A549 (cell line): ENCODE measurements around the gene FBXO41. TPM values are rescaled to one million over a fixed set of nuclear protein-coding genes. Genes with fewer than 3 reads are reported as not detected.

Source experiments
- ATAC-seq, 2 experiments: fragments of 200-7000 bp in 1 of 2; fragments of >200 bp in 1 of 2; cut with Nextera tagmentation in 1 of 2; cut with Tn5 transposase in 1 of 2; 3 replicates each; pipeline versions ENCODE4 v1.8.0 to v1.9.1; 2018 to 2020; ENCODE audit warnings: mild to moderate bottlenecking in 1 of 2, moderate library complexity in 1 of 2
- CTCF ChIA-PET: fragments of 300-600 bp; sonication (Branson Sonifier 250); formaldehyde crosslinking; extraction: SDS; loops from one replicate; lab custom pipeline; 2021; ENCODE audit warnings: antibody characterized with exemption, inconsistent platforms; lab: Yijun Ruan, JAX
- POLR2A ChIA-PET: fragments of 350-600 bp; formaldehyde crosslinking; extraction: SDS; loops from one replicate; lab custom pipeline; 2021; ENCODE audit warnings: antibody characterized with exemption, inconsistent platforms; lab: Yijun Ruan, JAX
- DNase-seq, 2 experiments: peaks; one replicate each; pipeline versions ENCODE4 v3.0.0 to v3.0.0-alpha.2; 2011 to 2016; ENCODE audit warnings: low read depth in 1 of 2, low spot score in 1 of 2
- FAIRE-seq: peaks from 2 replicates; lab custom pipeline; 2011; peaks lifted over from hg19 to GRCh38; lab: Jason Lieb, UNC
- H3K27ac ChIP-seq, 2 experiments: fragments of >200 bp; sonication (Bioruptor Twin); formaldehyde crosslinking; 3 replicates each; pipeline ENCODE4 v1.5.1; 2016 to 2017
- H3K4me1 ChIP-seq: fragments of >200 bp; sonication (Bioruptor Twin); formaldehyde crosslinking; 3 replicates; pipeline ENCODE4 v1.6.1; 2016
- H3K4me2 ChIP-seq: fragments of >200 bp; sonication (Bioruptor Twin); formaldehyde crosslinking; 3 replicates; pipeline ENCODE4 v1.6.1; 2016
- H3K4me3 ChIP-seq: fragments of >200 bp; sonication (Bioruptor Twin); formaldehyde crosslinking; 3 replicates; pipeline ENCODE4 v1.5.1; 2016
- H3K9me3 ChIP-seq: fragments of >200 bp; sonication (Bioruptor Twin); formaldehyde crosslinking; 3 replicates; pipeline ENCODE4 v1.6.1; 2016
- CHD4 ChIP-seq: fragments of 200-600 bp; sonication (generic); IDR thresholded peaks from 2 replicates; pipeline ENCODE4 v1.6.1; 2016; ENCODE audit warnings: antibody characterized with exemption, mild to moderate bottlenecking, borderline replicate concordance
- CTCF ChIP-seq: fragments of >200 bp; sonication (Bioruptor Twin); formaldehyde crosslinking; IDR thresholded peaks from 3 replicates; pipeline ENCODE4 v1.5.1; 2016
- E2F6 ChIP-seq: IDR thresholded peaks from 2 replicates; pipeline ENCODE4 v1.6.1; 2012; ENCODE audit warnings: low read depth, borderline replicate concordance
- EHF ChIP-seq: fragments of 250-450 bp; sonication (Bioruptor Pico); IDR thresholded peaks from 2 replicates; pipeline ENCODE4 v1.5.0; 2020; ENCODE audit warnings: mild to moderate bottlenecking
- EP300 ChIP-seq, 2 experiments: fragments of >200 bp; sonication (Bioruptor Twin); formaldehyde crosslinking; IDR thresholded peaks; 2 replicates in 1 of 2; 3 replicates in 1 of 2; pipeline ENCODE4 v1.6.1; 2016 to 2017
- ESRRA ChIP-seq: fragments of 150-350 bp; IDR thresholded peaks from 2 replicates; pipeline ENCODE4 v1.6.1; 2014; ENCODE audit warnings: mild to moderate bottlenecking, low read length, borderline replicate concordance
- HDAC2 ChIP-seq: fragments of 200-600 bp; sonication (generic); IDR thresholded peaks from 2 replicates; pipeline ENCODE4 v1.6.1; 2016
- HOXA7 ChIP-seq: fragments of 250-450 bp; sonication (Bioruptor Pico); IDR thresholded peaks from 2 replicates; pipeline ENCODE4 v1.5.0; 2020; ENCODE audit warnings: mild to moderate bottlenecking, moderate library complexity
- HOXB13 ChIP-seq: fragments of 250-450 bp; sonication (Bioruptor Pico); IDR thresholded peaks from 2 replicates; pipeline ENCODE4 v1.5.0; 2020; ENCODE audit warnings: low read depth, mild to moderate bottlenecking, moderate library complexity
- KDM1A ChIP-seq: fragments of 200-600 bp; sonication (generic); IDR thresholded peaks from 2 replicates; pipeline ENCODE4 v1.6.1; 2016; ENCODE audit warnings: low read depth, mild to moderate bottlenecking
- KDM5A ChIP-seq: fragments of 200-600 bp; sonication (generic); IDR thresholded peaks from 2 replicates; pipeline ENCODE4 v1.6.1; 2016; ENCODE audit warnings: antibody characterized with exemption, mild to moderate bottlenecking
- MAFK ChIP-seq: fragments of 450-650 bp; IDR thresholded peaks from 2 replicates; pipeline ENCODE4 v1.6.1; 2014; ENCODE audit not compliant: partially characterized antibody
- MAX ChIP-seq: IDR thresholded peaks from 2 replicates; pipeline ENCODE4 v1.6.1; 2012
- NPAS2 ChIP-seq: fragments of 250-450 bp; sonication (Bioruptor Pico); IDR thresholded peaks from 2 replicates; pipeline ENCODE4 v1.8.0; 2022; ENCODE audit warnings: mild to moderate bottlenecking, moderate library complexity, borderline replicate concordance
- NR3C1 ChIP-seq: fragments of >200 bp; sonication (Bioruptor Twin); formaldehyde crosslinking; IDR thresholded peaks from 3 replicates; pipeline ENCODE4 v1.6.1; 2017
- POLR2A ChIP-seq: IDR thresholded peaks from 2 replicates; pipeline ENCODE4 v1.6.1; 2012; ENCODE audit warnings: mild to moderate bottlenecking, low read length
- POLR2AphosphoS2 ChIP-seq: conservative IDR thresholded peaks from 2 replicates; pipeline ENCODE4 v1.6.1; 2012; ENCODE audit warnings: low read length, improper control_type of control experiment, inconsistent platforms
- RAD21 ChIP-seq, 2 experiments: fragments of >200 bp in 1 of 2; sonication (Bioruptor Twin) in 1 of 2; formaldehyde crosslinking in 1 of 2; IDR thresholded peaks in 1 of 2; conservative IDR thresholded peaks in 1 of 2; 2 replicates in 1 of 2; 3 replicates in 1 of 2; pipeline ENCODE4 v1.6.1; 2012 to 2018; ENCODE audit warnings: inconsistent platforms in 1 of 2
- RCOR1 ChIP-seq: fragments of 150-350 bp; IDR thresholded peaks from 2 replicates; pipeline ENCODE4 v1.6.1; 2014; ENCODE audit warnings: antibody characterized with exemption, low read length, low read depth
- SMC3 ChIP-seq: fragments of >200 bp; sonication (Bioruptor Twin); formaldehyde crosslinking; IDR thresholded peaks from 3 replicates; pipeline ENCODE4 v1.6.1; 2018; ENCODE audit warnings: inconsistent platforms
- TFCP2L1 ChIP-seq: fragments of 250-450 bp; sonication (Bioruptor Pico); IDR thresholded peaks from 2 replicates; pipeline ENCODE4 v1.5.0; 2021; ENCODE audit warnings: mild to moderate bottlenecking
- TP53 ChIP-seq: fragments of 250-450 bp; sonication (Bioruptor Pico); IDR thresholded peaks from 2 replicates; pipeline ENCODE4 v1.5.0; 2021; ENCODE audit warnings: mild to moderate bottlenecking, moderate library complexity
- USF2 ChIP-seq: fragments of 450-650 bp; IDR thresholded peaks from 2 replicates; pipeline ENCODE4 v1.6.1; 2014; ENCODE audit warnings: antibody characterized with exemption
- WGBS: methylation state at CpG from one replicate; pipeline ENCODE4 v1.1.6; 2017; ENCODE audit errors: missing lambda C conversion rate; 5-methylcytosine and 5-hydroxymethylcytosine counted together
- polyA plus RNA-seq, 4 experiments: library from polyadenylated mRNA; depleted of rRNA in 3 of 4; stranded (reverse); fragments of >200 nt; fragmentation: RNase III in 1 of 4; extraction: RNeasy Plus Mini Kit Qiagen cat#74134 plus additional on column Dnase treatment in 1 of 4; gene quantifications; 2 replicates in 3 of 4; 3 replicates in 1 of 4; pipeline ENCODE4 v1.2.3, GENCODE V29; 2011 to 2017

Gene FBXO41
- polyA plus RNA-seq, 2 of the 4 experiments (the other 2 are of a cell fraction): 3.2 to 6.4 TPM

GRCh38 chr2:73212098-73212447 lies 72.2 kb downstream of the FBXO41 start:
- ChIA-PET POLR2A (interaction anchor here (1.0 to 1.5 kb wide), 5 partner anchors 10 to 324 kb away, joined by 3 to 16 read pairs (median 4); partner anchors contain the start of genes CCT7, NOTO, PRADC1 and SPR), CTCF (interaction anchor here (0.6 to 10.2 kb wide), 44 partner anchors 8 to 448 kb away, joined by 3 to 173 read pairs (median 5); partner anchors contain the start of genes CCT7, NOTO, PRADC1 and RAB11FIP5)
- no peak overlapping the region for H3K4me3 ChIP-seq
- no peak overlapping the region for H3K4me2 ChIP-seq
- H3K27ac ChIP-seq: no peak overlapping the region
- TF ChIP-seq CHD4 (no peak), TFCP2L1 (no peak), NR3C1 (no peak), ESRRA (no peak), KDM1A (no peak), EHF (CRISPR knock-in tag) (no peak)
- FAIRE-seq (no peak), DNase-seq (no peak), ATAC-seq (no peak)
- 46% methylated on average over 7 of the region's 7 CpGs for WGBS
- peaks cover 16% of the 10 kb centered on the region for H3K4me1 ChIP-seq
- no peaks in the 10 kb centered on the region for H3K9me3 ChIP-seq

GRCh38 chr2:73210696-73211095 lies 73.6 kb downstream of the FBXO41 start:
- ATAC-seq (no peak), FAIRE-seq (no peak), DNase-seq (no peak)
- Histone ChIP-seq H3K4me2 (no peak overlapping the region), H3K4me1 (peaks cover 15% of the 10 kb centered on the region), H3K27ac (no peak overlapping the region), H3K9me3 (no peaks in the 10 kb centered on the region), H3K4me3 (no peak overlapping the region)
- ChIA-PET POLR2A (interaction anchor here (0.5 kb wide), 1 partner anchor 917 kb away, joined by 3 read pairs; no protein-coding TSS in a partner anchor), CTCF (interaction anchor here (0.7 to 10.2 kb wide), 14 partner anchors 8 to 348 kb away, joined by 3 to 173 read pairs (median 5); partner anchors contain the start of gene SPR)
- TF ChIP-seq NPAS2 (no peak), KDM5A (no peak), USF2 (no peak), E2F6 (no peak), TFCP2L1 (no peak), EP300 (IDR thresholded peaks at IDR 0.05) (no peak), HOXB13 (CRISPR knock-in tag) (no peak), MAFK (no peak), CTCF (no peak), POLR2A (no peak), HDAC2 (no peak), HOXA7 (CRISPR knock-in tag) (no peak), SMC3 (no peak), RCOR1 (no peak), RAD21 (conservative IDR thresholded peaks at IDR 0.05 in 1 of 2, IDR thresholded peaks at IDR 0.05 in 1 of 2) (no peak), TP53 (CRISPR knock-in tag) (no peak), MAX (no peak), POLR2AphosphoS2 (no peak)
- WGBS: 72% methylated on average over 6 of the region's 6 CpGs
